ENCODE measurements around the gene DLG2. TPM values are rescaled to one million over a fixed set of nuclear protein-coding genes. Genes with fewer than 3 reads are reported as not detected.

DLG2 gene
- total RNA-seq, 1 donor from 2014 or later: 6.7 TPM

DNA sequence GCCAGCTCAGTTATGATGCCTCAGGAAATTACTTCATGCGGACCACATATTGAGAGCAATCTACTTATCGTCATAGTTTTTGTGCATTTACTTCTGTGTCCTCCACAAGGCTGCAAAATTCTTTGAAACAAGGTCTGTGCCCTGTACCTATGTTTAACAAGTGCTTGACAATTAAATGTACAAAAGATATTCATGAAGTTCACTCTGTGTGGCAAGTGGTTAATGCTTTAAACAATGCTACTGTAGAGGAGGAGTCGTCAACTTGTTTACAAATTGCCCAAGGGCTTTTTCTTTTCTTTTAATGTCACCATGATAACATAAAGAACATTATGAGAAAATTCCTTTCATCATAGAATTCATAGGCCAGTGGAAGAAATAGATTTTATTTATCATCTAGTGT is 1469.5 kb downstream of the DLG2 start:
- Mint-ChIP-seq H3K27ac (no peak overlapping the region), H3K27me3 (ENCODE audit: low read depth) (no peaks in the 10 kb centered on the region), H3K4me3 (no peak overlapping the region), H3K9me3 (peaks cover 25% of the 10 kb centered on the region), H3K4me1 (peaks cover 24% of the 10 kb centered on the region), H3K36me3 (no peaks in the 10 kb centered on the region)
- TF ChIP-seq, protein P1, sequence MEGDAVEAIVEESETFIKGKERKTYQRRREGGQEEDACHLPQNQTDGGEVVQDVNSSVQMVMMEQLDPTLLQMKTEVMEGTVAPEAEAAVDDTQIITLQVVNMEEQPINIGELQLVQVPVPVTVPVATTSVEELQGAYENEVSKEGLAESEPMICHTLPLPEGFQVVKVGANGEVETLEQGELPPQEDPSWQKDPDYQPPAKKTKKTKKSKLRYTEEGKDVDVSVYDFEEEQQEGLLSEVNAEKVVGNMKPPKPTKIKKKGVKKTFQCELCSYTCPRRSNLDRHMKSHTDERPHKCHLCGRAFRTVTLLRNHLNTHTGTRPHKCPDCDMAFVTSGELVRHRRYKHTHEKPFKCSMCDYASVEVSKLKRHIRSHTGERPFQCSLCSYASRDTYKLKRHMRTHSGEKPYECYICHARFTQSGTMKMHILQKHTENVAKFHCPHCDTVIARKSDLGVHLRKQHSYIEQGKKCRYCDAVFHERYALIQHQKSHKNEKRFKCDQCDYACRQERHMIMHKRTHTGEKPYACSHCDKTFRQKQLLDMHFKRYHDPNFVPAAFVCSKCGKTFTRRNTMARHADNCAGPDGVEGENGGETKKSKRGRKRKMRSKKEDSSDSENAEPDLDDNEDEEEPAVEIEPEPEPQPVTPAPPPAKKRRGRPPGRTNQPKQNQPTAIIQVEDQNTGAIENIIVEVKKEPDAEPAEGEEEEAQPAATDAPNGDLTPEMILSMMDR (IDR thresholded peaks at IDR 0.05; ENCODE audit: unreplicated experiment): no peak
- no peak for DNase-seq (ENCODE audit: low spot score in 2 of 2, unreplicated experiment in 2 of 2)

DNA sequence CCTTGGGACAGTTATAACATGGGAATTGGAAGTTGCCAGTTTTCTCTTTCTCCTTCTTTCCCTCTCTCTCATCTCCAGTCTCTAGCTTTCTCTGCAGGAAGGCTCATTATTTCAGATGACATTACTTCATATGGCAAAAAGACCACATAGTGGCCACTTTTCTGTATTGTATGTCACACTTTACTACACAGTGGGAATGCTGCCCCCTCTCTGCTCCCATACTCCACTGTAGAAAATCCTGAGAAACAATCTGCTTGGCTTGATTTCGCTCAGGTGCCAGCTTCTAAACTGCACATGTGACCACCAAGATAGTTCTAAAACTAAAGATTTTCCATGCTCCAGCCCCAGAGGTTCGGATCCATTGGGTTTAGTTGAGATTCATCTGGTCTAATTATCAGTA is 1480.3 kb downstream of the DLG2 start:
- no peak overlapping the region for H3K4me3 Mint-ChIP-seq
- H3K9me3 Mint-ChIP-seq: peaks cover 12% of the 10 kb centered on the region
- peaks cover 13% of the 10 kb centered on the region for H3K4me1 Mint-ChIP-seq
- H3K27ac Mint-ChIP-seq: no peak overlapping the region
- TF ChIP-seq, protein P1 (IDR thresholded peaks at IDR 0.05; ENCODE audit: unreplicated experiment): no peak
- H3K36me3 Mint-ChIP-seq: no peaks in the 10 kb centered on the region
- no peaks in the 10 kb centered on the region for H3K27me3 Mint-ChIP-seq (ENCODE audit: low read depth)
- DNase-seq (ENCODE audit: low spot score in 2 of 2, unreplicated experiment in 2 of 2): no peak

DNA sequence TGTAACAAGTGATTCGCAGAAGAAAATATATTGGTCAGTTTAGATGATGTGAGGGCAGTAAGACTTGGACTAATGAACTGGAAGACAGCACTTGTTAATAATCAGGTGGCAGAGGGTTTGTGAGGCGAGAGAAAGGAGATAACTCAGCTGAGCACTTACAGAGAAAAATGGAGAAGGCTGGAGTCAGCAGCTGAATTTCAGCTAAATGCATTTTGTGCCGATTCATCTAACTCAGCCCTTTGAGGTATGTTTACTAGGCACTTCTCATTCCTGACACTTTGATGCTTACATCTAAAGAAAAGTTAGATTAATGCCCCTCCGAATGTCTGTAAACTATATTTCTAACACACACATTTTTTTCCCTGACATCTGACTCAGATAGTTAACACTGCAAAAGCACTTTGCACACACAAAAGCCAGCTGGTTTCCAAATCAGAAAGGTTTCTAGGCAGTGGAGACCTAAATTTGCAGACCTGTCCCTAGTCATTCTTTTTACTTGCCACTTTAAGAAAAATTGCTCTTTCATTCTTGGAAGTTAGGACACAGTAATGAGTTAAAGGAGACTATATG is 1481.4 kb downstream of the DLG2 start:
- Mint-ChIP-seq H3K9me3 (peaks cover 12% of the 10 kb centered on the region), H3K36me3 (no peaks in the 10 kb centered on the region), H3K27me3 (ENCODE audit: low read depth) (no peaks in the 10 kb centered on the region), H3K4me3 (no peak overlapping the region), H3K27ac (no peak overlapping the region), H3K4me1 (peaks cover 13% of the 10 kb centered on the region)
- no peak for DNase-seq (ENCODE audit: low spot score in 2 of 2, unreplicated experiment in 2 of 2)
- TF ChIP-seq, protein P1 (IDR thresholded peaks at IDR 0.05; ENCODE audit: unreplicated experiment): no peak

DNA sequence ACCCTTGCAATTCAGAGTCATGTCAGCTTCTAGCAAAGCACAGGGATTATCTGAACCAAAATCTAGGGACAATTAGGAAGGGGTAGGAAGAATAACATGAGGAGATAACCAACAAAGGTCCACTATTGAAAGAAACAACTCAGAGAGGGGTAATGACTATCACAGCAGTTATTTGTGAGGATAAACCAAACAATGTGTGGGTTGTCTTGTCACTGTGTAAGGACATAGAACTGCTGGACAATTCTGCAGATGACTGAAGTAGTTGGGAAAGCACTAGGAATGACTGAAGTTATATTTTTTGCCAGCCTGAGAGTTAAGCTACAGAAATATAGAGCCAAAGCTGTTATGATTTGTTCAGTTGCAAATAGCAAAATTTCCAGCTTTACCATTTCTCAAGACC is 1482.6 kb downstream of the DLG2 start:
- Mint-ChIP-seq H3K4me3 (no peak overlapping the region), H3K36me3 (no peaks in the 10 kb centered on the region), H3K27me3 (ENCODE audit: low read depth) (no peaks in the 10 kb centered on the region), H3K27ac (no peak overlapping the region), H3K9me3 (peaks cover 12% of the 10 kb centered on the region), H3K4me1 (peaks cover 13% of the 10 kb centered on the region)
- TF ChIP-seq, protein P1 (IDR thresholded peaks at IDR 0.05; ENCODE audit: unreplicated experiment): no peak
- DNase-seq (ENCODE audit: low spot score in 2 of 2, unreplicated experiment in 2 of 2): no peak

DNA sequence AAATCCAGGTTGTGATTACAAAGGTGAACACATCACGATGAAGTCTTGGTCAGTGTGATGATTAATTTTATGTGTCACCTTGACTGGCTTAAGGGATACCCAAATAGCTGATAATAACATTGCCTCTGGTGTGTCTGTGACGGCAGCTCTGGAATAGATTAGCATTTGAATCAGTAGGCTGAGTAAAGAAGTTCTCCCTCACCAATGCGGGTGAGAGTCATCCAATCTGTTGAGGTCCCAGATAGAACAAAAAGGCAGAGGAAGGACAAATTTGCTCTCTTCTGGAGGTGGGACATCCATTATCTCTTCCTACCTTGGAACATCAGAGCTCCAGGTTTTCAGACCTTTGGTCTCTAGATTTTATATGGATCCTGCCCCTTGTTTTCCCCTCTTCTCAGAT is 1484.7 kb downstream of the DLG2 start:
- TF ChIP-seq, protein P1 (IDR thresholded peaks at IDR 0.05; ENCODE audit: unreplicated experiment): no peak
- no peak for DNase-seq (ENCODE audit: low spot score in 2 of 2, unreplicated experiment in 2 of 2)
- no peaks in the 10 kb centered on the region for H3K27me3 Mint-ChIP-seq (ENCODE audit: low read depth)
- no peaks in the 10 kb centered on the region for H3K9me3 Mint-ChIP-seq
- peaks cover 13% of the 10 kb centered on the region for H3K4me1 Mint-ChIP-seq
- H3K27ac Mint-ChIP-seq: no peak overlapping the region
- H3K36me3 Mint-ChIP-seq: no peaks in the 10 kb centered on the region
- H3K4me3 Mint-ChIP-seq: no peak overlapping the region

All from mesothelial cell of epicardium (in vitro differentiated cells).